Left lung (tissue), 10 donors: ENCODE results near the gene IKZF1. TPM values are rescaled to one million over a fixed set of nuclear protein-coding genes. Genes with fewer than 3 reads are reported as not detected.
A peak's percentile ranks its signal among the peaks of the same experiment; 100 is the strongest.

Experiments
- ATAC-seq: fragments of 200-7000 bp; cut with Tn5 transposase; one replicate; pipeline ENCODE4 v1.9.1; 2020; ENCODE audit warnings: moderate library complexity
- DNase-seq, 4 donors: peaks; one replicate each; pipeline ENCODE4 v3.0.0-alpha.2; 2013 to 2020
- H3K27ac ChIP-seq, 2 donors: fragments of 200-600 bp; sonication (generic) in 1 of 2; one replicate each; pipeline versions ENCODE4 v1.5.0 to v1.8.0; 2020 to 2021
- H3K27me3 ChIP-seq, 2 donors: fragments of 200-600 bp; sonication (generic) in 1 of 2; one replicate each; pipeline versions ENCODE4 v1.5.0 to v1.8.0; 2020 to 2021
- H3K36me3 ChIP-seq, 2 donors: fragments of 200-600 bp; sonication (generic) in 1 of 2; one replicate each; pipeline versions ENCODE4 v1.5.0 to v1.8.0; 2020 to 2021
- H3K4me1 ChIP-seq, 2 donors: fragments of 200-600 bp; one replicate each; pipeline ENCODE4 v1.8.0; 2021
- H3K4me3 ChIP-seq, 2 donors: fragments of 200-600 bp; sonication (generic) in 1 of 2; one replicate each; pipeline versions ENCODE4 v1.5.0 to v1.8.0; 2020 to 2021; ENCODE audit warnings: mild to moderate bottlenecking in 1 of 2
- H3K9me3 ChIP-seq, 2 donors: fragments of 200-600 bp; sonication (generic) in 1 of 2; one replicate each; pipeline versions ENCODE4 v1.5.0 to v1.8.0; 2020 to 2021
- CTCF ChIP-seq, 2 donors: fragments of 200-600 bp; sonication (generic) in 1 of 2; IDR thresholded peaks; one replicate each; pipeline versions ENCODE4 v1.5.0 to v1.8.0; 2021; ENCODE audit warnings: antibody characterized with exemption in 2 of 2
- intact Hi-C, 2 donors: fragments of 100-400 bp; cut with DNase I; formaldehyde crosslinking; loops; one replicate each; pipeline versions ENCODE4 v1.11.2 to v1.14.2; 2022
- polyA plus RNA-seq, 6 donors: library from polyadenylated mRNA; unstranded; fragments of 120-200 nt; gene quantifications; one replicate each; pipeline ENCODE4 v1.2.1, GENCODE V29; 2013; ENCODE audit not compliant: insufficient read length in 6 of 6
- total RNA-seq, 2 donors: library from RNA; stranded (reverse); fragmentation: NEBNext Ultra II Directional; extraction: Animal tissue kit (Norgen Biotek cat#: 25700); gene quantifications; one replicate each; pipeline ENCODE4 v1.2.1, GENCODE V29; 2021
- donor health status: DM: no; HTN: yes; CAD: no.
- donor health status: DM: no; HTN: no; CAD: no.

IKZF1 gene
- total and polyA plus RNA-seq, 8 donors, result 1.9 to 50.2 (median 2.3) TPM

- intact Hi-C loops, result loop anchor here in 1 of 2 donors (10.0 kb wide), 1 partner anchor 155 kb away; no protein-coding TSS in a partner anchor
- Histone ChIP-seq H3K36me3 (peaks cover 0 to 28% of the 10 kb centered on the region in 2 donors), H3K9me3 (peaks cover 0 to 4% of the 10 kb centered on the region in 2 donors), H3K27ac (no peak overlapping the region), H3K27me3 (no peaks in the 10 kb centered on the region), H3K4me3 (no peak overlapping the region), H3K4me1 (no peaks in the 10 kb centered on the region)
- no peak for DNase-seq
- ATAC-seq, result peak; percentile 69
- peak; percentile 30 to 67 for TF ChIP-seq CTCF (IDR thresholded peaks at IDR 0.05)
Measured at GRCh38 chr7:50369143-50370026, 64.9 kb downstream of the IKZF1 start.

DNA sequence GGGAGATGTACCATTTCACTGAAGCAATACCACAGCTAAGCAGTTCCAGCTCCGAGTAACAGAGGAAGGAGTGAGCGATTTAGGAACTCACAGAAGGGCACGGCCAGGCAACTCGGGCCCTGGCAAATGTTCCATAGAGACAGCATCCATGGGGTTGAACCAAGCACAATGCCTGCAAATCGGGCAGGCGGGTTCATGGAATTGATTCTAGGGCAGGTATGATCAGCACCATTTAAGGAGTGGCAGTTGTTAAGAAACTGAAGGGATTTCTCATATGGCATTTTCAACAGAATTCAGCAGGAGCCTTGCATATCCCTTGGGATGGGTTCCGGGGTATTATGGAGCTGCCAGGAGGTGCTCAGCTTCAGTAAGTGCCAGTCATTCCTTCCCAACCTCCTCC is 66.4 kb downstream of the IKZF1 start:
- Histone ChIP-seq H3K27ac (no peak overlapping the region), H3K9me3 (peaks cover 0 to 4% of the 10 kb centered on the region in 2 donors), H3K4me3 (no peak overlapping the region), H3K36me3 (peaks cover 0 to 28% of the 10 kb centered on the region in 2 donors), H3K4me1 (no peaks in the 10 kb centered on the region), H3K27me3 (no peaks in the 10 kb centered on the region)
- intact Hi-C loops, result no loop called here
- no peak for DNase-seq
- no peak for ATAC-seq
- no peak for TF ChIP-seq CTCF (IDR thresholded peaks at IDR 0.05)

- TF ChIP-seq CTCF (IDR thresholded peaks at IDR 0.05), result no peak
- DNase-seq (no peak), ATAC-seq (no peak)
- intact Hi-C loops, result no loop called here
- H3K36me3 ChIP-seq, result peaks cover 0 to 31% of the 10 kb centered on the region in 2 donors
- no peak overlapping the region for H3K27ac ChIP-seq
- H3K9me3 ChIP-seq, result peaks cover 0 to 4% of the 10 kb centered on the region in 2 donors
- no peaks in the 10 kb centered on the region for H3K4me1 ChIP-seq
- no peaks in the 10 kb centered on the region for H3K27me3 ChIP-seq
- H3K4me3 ChIP-seq, result no peak overlapping the region
Measured at GRCh38 chr7:50371551-50372021, 67.1 kb downstream of the IKZF1 start.

- ATAC-seq, result no peak
- Histone ChIP-seq H3K4me3 (no peak overlapping the region), H3K4me1 (no peaks in the 10 kb centered on the region), H3K27me3 (no peaks in the 10 kb centered on the region), H3K36me3 (peaks cover 0 to 38% of the 10 kb centered on the region in 2 donors), H3K27ac (peak overlapping the region in 1 of 2 donors; percentile 18), H3K9me3 (peaks cover 0 to 4% of the 10 kb centered on the region in 2 donors)
- DNase-seq, result no peak
- intact Hi-C loops, result no loop called here
- no peak for TF ChIP-seq CTCF (IDR thresholded peaks at IDR 0.05)
Measured at GRCh38 chr7:50372923-50373322, 68.4 kb downstream of the IKZF1 start.

- Histone ChIP-seq H3K36me3 (peaks cover 0 to 44% of the 10 kb centered on the region in 2 donors), H3K4me3 (no peak overlapping the region), H3K9me3 (no peaks in the 10 kb centered on the region), H3K27ac (no peak overlapping the region), H3K27me3 (no peaks in the 10 kb centered on the region), H3K4me1 (no peaks in the 10 kb centered on the region)
- intact Hi-C loops, result no loop called here
- TF ChIP-seq CTCF (IDR thresholded peaks at IDR 0.05), result no peak
- DNase-seq, result no peak
- no peak for ATAC-seq
Measured at GRCh38 chr7:50376056-50376820, 71.7 kb downstream of the IKZF1 start.
